Astrocyte (in vitro differentiated cells and primary cell): ENCODE results near the gene KCNG3. TPM values are rescaled to one million over a fixed set of nuclear protein-coding genes. Genes with fewer than 3 reads are reported as not detected.

Experiments used
- DNase-seq: peaks from one replicate; pipeline ENCODE4 v3.0.0-alpha.2; 2010; ENCODE audit warnings: low read depth
- FAIRE-seq: peaks from 2 replicates; lab custom pipeline; 2011; peaks lifted over from hg19 to GRCh38; lab: Jason Lieb, UNC
- H2AFZ ChIP-seq: 2 replicates; pipeline ENCODE4 v1.6.0; 2012; ENCODE audit warnings: low read depth, low read length, inconsistent platforms
- H3K27ac ChIP-seq: 2 replicates; pipeline ENCODE4 v1.5.1; 2011; ENCODE audit warnings: low read depth, low read length, inconsistent platforms
- H3K27me3 ChIP-seq: 2 replicates; pipeline ENCODE4 v1.6.0; 2011; ENCODE audit warnings: low read length, inconsistent platforms; ENCODE audit not compliant: insufficient read depth
- H3K36me3 ChIP-seq: 2 replicates; pipeline ENCODE4 v1.5.1; 2011; ENCODE audit warnings: low read length, inconsistent platforms; ENCODE audit not compliant: insufficient read depth
- H3K4me1 ChIP-seq: 2 replicates; pipeline ENCODE4 v1.5.1; 2011; ENCODE audit warnings: low read length, inconsistent platforms; ENCODE audit not compliant: insufficient read depth
- H3K4me2 ChIP-seq: 2 replicates; pipeline ENCODE4 v1.6.0; 2012; ENCODE audit warnings: low read length, inconsistent platforms
- H3K4me3 ChIP-seq: 2 replicates; pipeline ENCODE4 v1.5.1; 2011; ENCODE audit warnings: low read depth, mild to moderate bottlenecking, low read length, inconsistent platforms; ENCODE audit not compliant: insufficient read depth
- H3K79me2 ChIP-seq: 2 replicates; pipeline ENCODE4 v1.6.0; 2012; ENCODE audit warnings: mild to moderate bottlenecking, low read length, inconsistent platforms; ENCODE audit not compliant: insufficient read depth
- H3K9ac ChIP-seq: 2 replicates; pipeline ENCODE4 v1.6.0; 2012; ENCODE audit warnings: mild to moderate bottlenecking, low read length, inconsistent platforms
- H3K9me3 ChIP-seq: 2 replicates; pipeline ENCODE4 v1.5.1; 2012; ENCODE audit warnings: low read depth, mild to moderate bottlenecking, low read length, inconsistent platforms; ENCODE audit not compliant: insufficient read depth
- H4K20me1 ChIP-seq: 2 replicates; pipeline ENCODE4 v1.6.0; 2012; ENCODE audit warnings: low read length, inconsistent platforms; ENCODE audit not compliant: insufficient read depth
- H3K27ac Mint-ChIP-seq: one replicate; pipeline ENCODE4 v1.8.0; 2021; ENCODE audit warnings: mild to moderate bottlenecking, mixed read lengths; ENCODE audit not compliant: unreplicated experiment
- H3K27me3 Mint-ChIP-seq: one replicate; pipeline ENCODE4 v1.8.0; 2021; ENCODE audit warnings: low read depth, mixed read lengths; ENCODE audit not compliant: unreplicated experiment
- H3K36me3 Mint-ChIP-seq: one replicate; pipeline ENCODE4 v1.8.0; 2021; ENCODE audit warnings: low read depth, mixed read lengths; ENCODE audit not compliant: unreplicated experiment
- H3K4me1 Mint-ChIP-seq: one replicate; pipeline ENCODE4 v1.8.0; 2021; ENCODE audit warnings: low read depth, mixed read lengths; ENCODE audit not compliant: unreplicated experiment
- H3K4me3 Mint-ChIP-seq: one replicate; pipeline ENCODE4 v1.8.0; 2021; ENCODE audit warnings: mild to moderate bottlenecking, moderate library complexity, mixed read lengths; ENCODE audit not compliant: unreplicated experiment
- H3K9me3 Mint-ChIP-seq: one replicate; pipeline ENCODE4 v1.8.0; 2021; ENCODE audit warnings: mild to moderate bottlenecking, mixed read lengths; ENCODE audit not compliant: unreplicated experiment
- CTCF ChIP-seq: IDR thresholded peaks from 2 replicates; pipeline ENCODE4 v1.5.1; 2011; ENCODE audit warnings: low read depth, mild to moderate bottlenecking, inconsistent platforms, low read length, moderate library complexity; ENCODE audit not compliant: insufficient read depth
- EZH2 ChIP-seq: IDR thresholded peaks from 2 replicates; pipeline ENCODE4 v1.6.1; 2012; ENCODE audit warnings: mild to moderate bottlenecking, low read length, inconsistent platforms; ENCODE audit not compliant: insufficient read depth
- total RNA-seq: library from RNA; stranded (reverse); gene quantifications from 2 replicates; pipeline ENCODE4 v1.2.1, GENCODE V29; 2021

Gene KCNG3
- total RNA-seq, 1 donor from 2014 or later = 0.20 TPM

GRCh38 chr2:42504364-42505230 is 10.8 kb upstream of the KCNG3 start:
- no peaks in the 10 kb centered on the region for H3K36me3 ChIP-seq
- no peaks in the 10 kb centered on the region for H3K9me3 Mint-ChIP-seq
- H3K4me3 Mint-ChIP-seq = no peak overlapping the region
- no peaks in the 10 kb centered on the region for H3K27me3 Mint-ChIP-seq
- no peaks in the 10 kb centered on the region for H4K20me1 ChIP-seq
- H3K4me3 ChIP-seq = no peak overlapping the region
- TF ChIP-seq CTCF (no peak), EZH2 (no peak)
- DNase-seq (no peak), FAIRE-seq (no peak)
- no peak overlapping the region for H2AFZ ChIP-seq
- H3K4me2 ChIP-seq = no peak overlapping the region
- H3K9me3 ChIP-seq = no peaks in the 10 kb centered on the region
- peaks cover 2% of the 10 kb centered on the region for H3K4me1 Mint-ChIP-seq
- H3K27me3 ChIP-seq = no peaks in the 10 kb centered on the region
- no peak overlapping the region for H3K27ac ChIP-seq
- H3K79me2 ChIP-seq = no peaks in the 10 kb centered on the region
- no peaks in the 10 kb centered on the region for H3K4me1 ChIP-seq
- H3K9ac ChIP-seq = no peak overlapping the region
- no peak overlapping the region for H3K27ac Mint-ChIP-seq
- no peaks in the 10 kb centered on the region for H3K36me3 Mint-ChIP-seq

GRCh38 chr2:42503291-42503690 is 9.5 kb upstream of the KCNG3 start:
- Histone ChIP-seq H3K27ac (no peak overlapping the region), H3K9me3 (no peaks in the 10 kb centered on the region), H3K4me3 (no peak overlapping the region), H2AFZ (no peak overlapping the region), H3K4me1 (no peaks in the 10 kb centered on the region), H3K27me3 (no peaks in the 10 kb centered on the region), H4K20me1 (no peaks in the 10 kb centered on the region), H3K4me2 (no peak overlapping the region), H3K79me2 (no peaks in the 10 kb centered on the region), H3K36me3 (no peaks in the 10 kb centered on the region), H3K9ac (no peak overlapping the region)
- Mint-ChIP-seq H3K36me3 (no peaks in the 10 kb centered on the region), H3K27me3 (no peaks in the 10 kb centered on the region), H3K27ac (no peak overlapping the region), H3K4me1 (peaks cover 9% of the 10 kb centered on the region), H3K4me3 (no peak overlapping the region), H3K9me3 (no peaks in the 10 kb centered on the region)
- DNase-seq = peak; percentile 24
- FAIRE-seq = no peak
- TF ChIP-seq CTCF = no peak
- no peak for TF ChIP-seq EZH2

GRCh38 chr2:42498497-42498896 is 4.7 kb upstream of the KCNG3 start:
- TF ChIP-seq CTCF = no peak
- TF ChIP-seq EZH2 = no peak
- Mint-ChIP-seq H3K27ac (no peak overlapping the region), H3K27me3 (peaks cover 11% of the 10 kb centered on the region), H3K4me3 (no peak overlapping the region), H3K36me3 (no peaks in the 10 kb centered on the region), H3K4me1 (peaks cover 10% of the 10 kb centered on the region), H3K9me3 (no peaks in the 10 kb centered on the region)
- no peak overlapping the region for H2AFZ ChIP-seq
- H3K36me3 ChIP-seq = no peaks in the 10 kb centered on the region
- DNase-seq (no peak), FAIRE-seq (no peak)
- no peak overlapping the region for H3K9ac ChIP-seq
- no peak overlapping the region for H3K4me3 ChIP-seq
- no peaks in the 10 kb centered on the region for H4K20me1 ChIP-seq
- no peaks in the 10 kb centered on the region for H3K9me3 ChIP-seq
- no peaks in the 10 kb centered on the region for H3K79me2 ChIP-seq
- peaks cover 9% of the 10 kb centered on the region for H3K27me3 ChIP-seq
- H3K27ac ChIP-seq = no peak overlapping the region
- H3K4me1 ChIP-seq = peaks cover 8% of the 10 kb centered on the region
- no peak overlapping the region for H3K4me2 ChIP-seq
